A673 (cell line): ENCODE results near the gene USH1C. TPM values are rescaled to one million over a fixed set of nuclear protein-coding genes. Genes with fewer than 3 reads are reported as not detected.

Experiments
- BruUV-seq: library from RNA; stranded (reverse); fragments of 400-500 nt; replicated peaks from 2 replicates; lab custom pipeline; 2021; lab: Mats Ljungman, UMichigan
- CTCF ChIA-PET: fragments of 300-600 bp; sonication (Branson Sonifier 250); formaldehyde crosslinking; loops from one replicate; lab custom pipeline; 2022; ENCODE audit warnings: antibody characterized with exemption; lab: Charles Lee
- POLR2A ChIA-PET: fragments of 300-600 bp; sonication (Branson Sonifier 250); formaldehyde crosslinking; loops from one replicate; lab custom pipeline; 2022; ENCODE audit warnings: antibody characterized with exemption; ENCODE audit not compliant: low non-redundant PET; lab: Charles Lee
- DNase-seq: peaks from one replicate; pipeline ENCODE4 v3.0.0-alpha.2; 2015; ENCODE audit warnings: low spot score
- H3K27ac ChIP-seq: fragments of 200-600 bp; sonication (generic); 2 replicates; pipeline ENCODE4 v1.5.1; 2016; ENCODE audit warnings: mixed run types, low read depth, mild to moderate bottlenecking, mixed read lengths, antibody characterized with exemption, low read length; ENCODE audit not compliant: poor library complexity, severe bottlenecking
- H3K27me3 ChIP-seq: fragments of 200-600 bp; sonication (generic); replicated peaks from 2 replicates; pipeline ENCODE4 v1.6.1; 2017; ENCODE audit warnings: mixed run types, low read depth, mild to moderate bottlenecking, mixed read lengths, antibody characterized with exemption, low read length; ENCODE audit not compliant: insufficient read depth, poor library complexity
- H3K36me3 ChIP-seq: fragments of 200-600 bp; sonication (generic); 2 replicates; pipeline ENCODE4 v1.6.1; 2016; ENCODE audit warnings: mixed run types, mild to moderate bottlenecking, mixed read lengths, antibody characterized with exemption, low read length; ENCODE audit not compliant: insufficient read depth, poor library complexity, severe bottlenecking
- H3K4me1 ChIP-seq: fragments of 200-600 bp; sonication (generic); 2 replicates; pipeline ENCODE4 v1.6.1; 2017; ENCODE audit warnings: mixed run types, mild to moderate bottlenecking, mixed read lengths, antibody characterized with exemption, low read length; ENCODE audit not compliant: insufficient read depth, poor library complexity, severe bottlenecking
- H3K4me3 ChIP-seq: fragments of 200-600 bp; sonication (generic); 2 replicates; pipeline ENCODE4 v1.5.1; 2016; ENCODE audit warnings: low read depth, mixed run types, mild to moderate bottlenecking, mixed read lengths, low read length; ENCODE audit not compliant: poor library complexity, severe bottlenecking
- H3K9me3 ChIP-seq: fragments of 200-600 bp; sonication (generic); 2 replicates; pipeline ENCODE4 v1.6.1; 2016; ENCODE audit warnings: mixed run types, low read depth, mild to moderate bottlenecking, mixed read lengths, antibody characterized with exemption, low read length; ENCODE audit not compliant: poor library complexity, severe bottlenecking
- CTCF ChIP-seq: fragments of 300-800, 200-600 bp; sonication (generic); conservative IDR thresholded peaks from 2 replicates; pipeline ENCODE4 v1.5.1; 2017; ENCODE audit warnings: low read depth, mild to moderate bottlenecking, antibody characterized with exemption, low read length, moderate library complexity, mixed read lengths
- EZH2 ChIP-seq: fragments of 200-600 bp; sonication (generic); IDR thresholded peaks from 2 replicates; pipeline ENCODE4 v1.6.1; 2017; ENCODE audit warnings: borderline replicate concordance, low read depth, mild to moderate bottlenecking, mixed read lengths, antibody characterized with exemption, low read length; ENCODE audit not compliant: poor library complexity, severe bottlenecking
- intact Hi-C: fragments of 100-400 bp; cut with micrococcal nuclease; formaldehyde crosslinking; loops from one replicate; pipeline ENCODE4 v1.10.0; 2022; ENCODE audit not compliant: unreplicated experiment
- total RNA-seq: library from RNA; stranded (reverse); gene quantifications from 2 replicates; pipeline ENCODE4 v1.2.3, GENCODE V29; 2021

Gene USH1C
- total RNA-seq, 1 experiment from 2014 or later: not detected

DNA sequence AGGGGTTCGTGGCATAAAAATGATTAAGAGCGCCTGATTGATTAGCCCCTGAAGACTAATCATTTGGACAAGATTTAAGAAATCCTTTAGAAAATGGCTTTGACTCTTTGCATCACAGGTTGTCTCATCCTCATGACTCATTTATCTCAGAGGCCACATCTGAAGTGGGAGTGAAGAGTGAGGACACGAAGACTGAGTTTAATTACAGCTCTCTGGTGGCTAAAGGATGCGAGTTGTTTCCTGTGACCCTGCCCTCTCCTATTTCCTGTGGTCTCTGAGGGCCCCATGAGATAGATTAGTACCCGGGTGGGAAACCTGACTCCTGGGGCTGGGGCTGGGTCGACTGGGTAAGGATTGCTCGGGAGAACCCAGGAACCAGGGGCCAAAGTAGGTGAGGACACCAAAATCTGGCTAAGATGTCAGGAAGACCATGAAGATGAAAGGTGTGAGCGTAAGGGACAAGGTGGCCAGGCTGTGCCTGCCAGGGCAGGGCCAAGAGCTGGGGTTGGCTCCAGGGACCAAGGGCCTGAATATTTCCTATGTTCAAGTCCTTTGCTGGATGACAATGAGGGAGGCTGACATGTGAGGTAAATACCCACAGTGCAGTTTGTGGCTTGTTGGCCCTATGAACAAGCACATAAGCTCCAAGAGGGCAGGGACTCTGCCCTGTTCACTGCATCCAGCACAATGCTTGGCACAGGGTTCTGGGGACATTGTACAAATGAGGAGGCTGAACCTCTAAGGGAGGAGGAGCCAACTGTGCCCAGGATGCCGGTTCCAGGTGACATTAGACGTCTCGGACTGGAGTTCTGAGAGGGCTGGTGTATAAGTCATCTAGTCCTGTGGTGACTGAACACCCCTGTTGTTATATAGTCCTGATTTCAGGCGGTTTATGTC is 6.5 kb upstream of the USH1C start:
- intact Hi-C loops: no loop called here
- H3K4me3 ChIP-seq: no peak overlapping the region
- H3K27me3 ChIP-seq: no peaks in the 10 kb centered on the region
- H3K9me3 ChIP-seq: no peaks in the 10 kb centered on the region
- BruUV-seq: no TSS peak
- no peaks in the 10 kb centered on the region for H3K36me3 ChIP-seq
- CTCF ChIA-PET: no interaction called here
- H3K27ac ChIP-seq: no peak overlapping the region
- TF ChIP-seq EZH2 (no peak), CTCF (no peak)
- H3K4me1 ChIP-seq: no peaks in the 10 kb centered on the region
- no peak for DNase-seq
- POLR2A ChIA-PET: no interaction called here

DNA sequence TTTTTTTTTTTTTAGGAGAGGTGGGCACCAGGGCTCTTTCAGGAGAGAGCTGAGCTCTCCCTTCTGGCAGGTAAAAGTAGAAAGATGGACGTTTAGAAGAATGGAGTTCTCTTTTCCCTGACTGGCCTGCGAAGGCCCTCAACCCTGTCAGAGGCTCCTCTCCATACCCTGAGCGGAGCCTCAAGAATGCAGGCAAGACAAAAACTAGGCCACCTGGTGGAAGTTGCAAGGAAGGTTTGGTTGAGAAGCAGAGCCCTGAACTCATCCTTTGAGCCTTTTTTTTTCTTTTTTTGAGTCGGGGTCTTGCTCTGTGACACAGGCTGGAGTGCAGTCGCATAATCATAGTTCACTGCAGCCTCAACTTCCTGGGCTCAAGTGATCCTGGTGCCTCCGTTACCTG is 4.2 kb upstream of the USH1C start:
- no TSS peak for BruUV-seq
- Histone ChIP-seq H3K4me1 (no peaks in the 10 kb centered on the region), H3K27ac (no peak overlapping the region), H3K36me3 (no peaks in the 10 kb centered on the region), H3K27me3 (no peaks in the 10 kb centered on the region), H3K9me3 (no peaks in the 10 kb centered on the region), H3K4me3 (no peak overlapping the region)
- TF ChIP-seq CTCF: no peak
- TF ChIP-seq EZH2: no peak
- no peak for DNase-seq
- intact Hi-C loops: no loop called here
- ChIA-PET POLR2A (no interaction called here), CTCF (no interaction called here)

- Histone ChIP-seq H3K4me3 (no peak overlapping the region), H3K9me3 (no peaks in the 10 kb centered on the region), H3K4me1 (no peaks in the 10 kb centered on the region), H3K36me3 (no peaks in the 10 kb centered on the region), H3K27me3 (no peaks in the 10 kb centered on the region), H3K27ac (no peak overlapping the region)
- no peak for DNase-seq
- no TSS peak for BruUV-seq
- ChIA-PET POLR2A (no interaction called here), CTCF (no interaction called here)
- intact Hi-C loops: no loop called here
- no peak for TF ChIP-seq EZH2
- TF ChIP-seq CTCF: peak; percentile 36; the same call in 1 of the 2 replicates
Observed at GRCh38 chr11:17547932-17548331, 3.7 kb upstream of the USH1C start.
